LoVo (cell line): Measurements from ENCODE around the gene CMC4.

Experiments used
- DNase-seq: peaks from one replicate; pipeline ENCODE4 v3.0.0-alpha.2; 2016; ENCODE audit warnings: low spot score

Gene CMC4

GRCh38 chrX:155053656-155054055 is 17.3 kb downstream of the CMC4 start:
- DNase-seq: no peak

- DNase-seq: no peak
Measured at GRCh38 chrX:155052738-155053498, 18.0 kb downstream of the CMC4 start.

- no peak for DNase-seq
Measured at GRCh38 chrX:155048977-155049619, 21.8 kb downstream of the CMC4 start.

- no peak for DNase-seq
Measured at GRCh38 chrX:155046811-155047528, 24.0 kb downstream of the CMC4 start.

GRCh38 chrX:155046129-155046810 is 24.7 kb downstream of the CMC4 start:
- DNase-seq: no peak

DNA sequence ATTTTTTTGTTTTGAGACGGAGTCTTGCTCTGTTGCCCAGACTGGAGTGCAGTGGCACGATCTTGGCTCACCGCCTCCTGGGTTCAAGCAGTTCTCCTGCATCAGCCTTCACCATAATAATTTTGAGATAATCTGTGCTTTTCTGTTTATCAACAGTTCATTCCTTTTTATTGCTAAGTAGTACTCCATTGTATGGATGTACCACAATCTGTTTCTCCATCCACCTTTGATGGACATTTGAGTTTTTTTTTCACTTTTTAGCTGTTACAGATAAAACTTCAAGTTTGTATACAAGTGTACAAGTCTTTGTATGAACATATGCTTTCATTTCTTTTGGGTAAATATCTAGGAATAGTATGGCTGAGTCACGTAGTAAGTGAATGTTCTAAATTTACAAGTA is 35.2 kb downstream of the CMC4 start:
- DNase-seq: no peak

GRCh38 chrX:155031657-155032056 is 39.3 kb downstream of the CMC4 start:
- DNase-seq: no peak

DNA sequence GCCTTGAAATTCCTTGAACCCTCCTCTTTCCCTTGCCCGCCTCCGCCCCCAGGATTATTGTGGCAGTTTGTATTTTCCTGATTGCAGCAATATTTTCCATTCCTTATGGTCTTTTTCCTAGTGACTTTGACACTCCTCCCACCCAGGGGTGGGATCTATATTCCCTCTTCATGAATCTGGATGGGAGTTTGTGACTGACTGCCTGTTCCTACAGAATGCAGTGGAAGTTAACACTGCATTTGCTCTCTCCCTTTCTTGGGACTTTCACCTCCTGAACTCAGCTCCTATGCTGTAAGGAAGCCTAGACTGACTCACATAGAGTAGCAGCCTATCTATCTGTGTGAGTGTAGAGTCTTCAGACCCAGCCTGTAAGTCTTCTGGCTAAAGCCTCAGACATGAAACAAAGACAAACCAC is 42.1 kb downstream of the CMC4 start:
- no peak for DNase-seq

DNA sequence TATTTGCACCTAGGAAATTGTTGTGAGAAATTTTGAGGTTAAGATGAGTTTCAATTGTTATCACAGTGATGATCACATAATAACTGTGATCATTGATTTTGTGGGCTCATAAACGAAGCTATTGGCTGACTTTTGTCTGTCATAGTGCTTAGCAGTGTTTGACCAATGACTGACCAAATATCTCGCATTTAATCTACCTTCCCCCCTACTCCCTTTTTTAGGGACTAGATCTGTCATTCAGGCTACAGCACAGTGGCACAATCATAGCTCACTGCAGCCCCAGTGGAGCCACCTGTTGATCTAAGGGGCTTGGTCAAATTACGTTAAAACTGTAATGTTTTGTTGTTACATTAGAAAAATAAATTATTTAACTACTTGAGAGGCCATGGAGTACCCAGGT is 42.8 kb downstream of the CMC4 start:
- DNase-seq: no peak

GRCh38 chrX:155027509-155028066 is 43.3 kb downstream of the CMC4 start:
- peak; percentile 1 for DNase-seq

- peak; percentile 84 for DNase-seq
Measured at GRCh38 chrX:155026727-155027508, 44.0 kb downstream of the CMC4 start, which contains the start of gene FUNDC2. FUNDC2 (plus strand) TSS chrX:155026844; CDS start chrX:155026939, 95 bp downstream.

GRCh38 chrX:155026420-155026726 is 44.6 kb downstream of the CMC4 start:
- DNase-seq: no peak

- no peak for DNase-seq
Measured at GRCh38 chrX:155023907-155024833, 46.8 kb downstream of the CMC4 start.

GRCh38 chrX:155022585-155022984 is 48.4 kb downstream of the CMC4 start, which contains the start of gene F8:
F8 (minus strand) TSS chrX:155022723; CDS start chrX:155022552, 171 bp downstream.
- DNase-seq: no peak

DNA sequence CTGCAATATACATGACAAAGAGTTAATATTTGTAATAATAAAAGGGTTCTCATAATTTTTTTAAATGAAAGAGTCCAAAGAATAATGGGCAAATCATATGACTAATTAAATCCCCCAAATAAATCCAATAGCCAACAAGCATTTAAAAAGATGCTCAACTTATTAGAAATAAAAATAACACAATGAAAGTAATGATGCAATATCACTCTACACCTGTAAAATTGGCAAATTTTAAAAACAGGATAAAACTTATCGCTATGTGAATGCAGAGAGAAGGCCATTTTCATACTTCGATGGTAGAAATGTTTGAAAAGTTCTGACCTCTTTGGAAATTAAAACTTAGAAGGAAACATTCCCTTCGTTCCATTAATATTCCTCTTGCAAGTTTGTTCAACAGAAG is 50.3 kb downstream of the CMC4 start:
- no peak for DNase-seq
